A673 (cell line): Measurements from ENCODE around the gene SCAF1. TPM values are rescaled to one million over a fixed set of nuclear protein-coding genes. Genes with fewer than 3 reads are reported as not detected.

ENCODE experiments used
- BruUV-seq: library from RNA; stranded (reverse); fragments of 400-500 nt; replicated peaks from 2 replicates; lab custom pipeline; 2021; lab: Mats Ljungman, UMichigan
- CTCF ChIA-PET: fragments of 300-600 bp; sonication (Branson Sonifier 250); formaldehyde crosslinking; loops from one replicate; lab custom pipeline; 2022; ENCODE audit warnings: antibody characterized with exemption; lab: Charles Lee
- POLR2A ChIA-PET: fragments of 300-600 bp; sonication (Branson Sonifier 250); formaldehyde crosslinking; loops from one replicate; lab custom pipeline; 2022; ENCODE audit warnings: antibody characterized with exemption; ENCODE audit not compliant: low non-redundant PET; lab: Charles Lee
- DNase-seq: peaks from one replicate; pipeline ENCODE4 v3.0.0-alpha.2; 2015; ENCODE audit warnings: low spot score
- H3K27ac ChIP-seq: fragments of 200-600 bp; sonication (generic); 2 replicates; pipeline ENCODE4 v1.5.1; 2016; ENCODE audit warnings: mixed run types, low read depth, mild to moderate bottlenecking, mixed read lengths, antibody characterized with exemption, low read length; ENCODE audit not compliant: poor library complexity, severe bottlenecking
- H3K27me3 ChIP-seq: fragments of 200-600 bp; sonication (generic); replicated peaks from 2 replicates; pipeline ENCODE4 v1.6.1; 2017; ENCODE audit warnings: mixed run types, low read depth, mild to moderate bottlenecking, mixed read lengths, antibody characterized with exemption, low read length; ENCODE audit not compliant: insufficient read depth, poor library complexity
- H3K36me3 ChIP-seq: fragments of 200-600 bp; sonication (generic); 2 replicates; pipeline ENCODE4 v1.6.1; 2016; ENCODE audit warnings: mixed run types, mild to moderate bottlenecking, mixed read lengths, antibody characterized with exemption, low read length; ENCODE audit not compliant: insufficient read depth, poor library complexity, severe bottlenecking
- H3K4me1 ChIP-seq: fragments of 200-600 bp; sonication (generic); 2 replicates; pipeline ENCODE4 v1.6.1; 2017; ENCODE audit warnings: mixed run types, mild to moderate bottlenecking, mixed read lengths, antibody characterized with exemption, low read length; ENCODE audit not compliant: insufficient read depth, poor library complexity, severe bottlenecking
- H3K4me3 ChIP-seq: fragments of 200-600 bp; sonication (generic); 2 replicates; pipeline ENCODE4 v1.5.1; 2016; ENCODE audit warnings: low read depth, mixed run types, mild to moderate bottlenecking, mixed read lengths, low read length; ENCODE audit not compliant: poor library complexity, severe bottlenecking
- H3K9me3 ChIP-seq: fragments of 200-600 bp; sonication (generic); 2 replicates; pipeline ENCODE4 v1.6.1; 2016; ENCODE audit warnings: mixed run types, low read depth, mild to moderate bottlenecking, mixed read lengths, antibody characterized with exemption, low read length; ENCODE audit not compliant: poor library complexity, severe bottlenecking
- CTCF ChIP-seq: fragments of 300-800, 200-600 bp; sonication (generic); conservative IDR thresholded peaks from 2 replicates; pipeline ENCODE4 v1.5.1; 2017; ENCODE audit warnings: low read depth, mild to moderate bottlenecking, antibody characterized with exemption, low read length, moderate library complexity, mixed read lengths
- EZH2 ChIP-seq: fragments of 200-600 bp; sonication (generic); IDR thresholded peaks from 2 replicates; pipeline ENCODE4 v1.6.1; 2017; ENCODE audit warnings: borderline replicate concordance, low read depth, mild to moderate bottlenecking, mixed read lengths, antibody characterized with exemption, low read length; ENCODE audit not compliant: poor library complexity, severe bottlenecking
- intact Hi-C: fragments of 100-400 bp; cut with micrococcal nuclease; formaldehyde crosslinking; loops from one replicate; pipeline ENCODE4 v1.10.0; 2022; ENCODE audit not compliant: unreplicated experiment
- total RNA-seq: library from RNA; stranded (reverse); gene quantifications from 2 replicates; pipeline ENCODE4 v1.2.3, GENCODE V29; 2021

SCAF1 gene
- total RNA-seq, 1 experiment from 2014 or later: 98.2 TPM

GRCh38 chr19:49686503-49687088 is 44.6 kb downstream of the SCAF1 start:
- POLR2A ChIA-PET: no interaction called here
- H3K4me1 ChIP-seq: peaks cover 42% of the 10 kb centered on the region

GRCh38 chr19:49687150-49687549 is 45.1 kb downstream of the SCAF1 start:
- ChIA-PET CTCF (interaction anchor here (0.6 kb wide), 1 partner anchor 77 kb away, joined by 3 read pairs; no protein-coding TSS in a partner anchor), POLR2A (no interaction called here)
- no peak overlapping the region for H3K27ac ChIP-seq
- H3K4me3 ChIP-seq: no peak overlapping the region
- H3K9me3 ChIP-seq: no peaks in the 10 kb centered on the region
- intact Hi-C loops: no loop called here
- peaks cover 45% of the 10 kb centered on the region for H3K36me3 ChIP-seq
- no peak for DNase-seq
- no peak for TF ChIP-seq CTCF
- TF ChIP-seq EZH2: no peak
- no TSS peak for BruUV-seq
- no peaks in the 10 kb centered on the region for H3K27me3 ChIP-seq
- peaks cover 44% of the 10 kb centered on the region for H3K4me1 ChIP-seq

More at GRCh38 chr19:49686503-49687088, 44.6 kb downstream of the SCAF1 start:
- CTCF ChIA-PET: interaction anchor here (0.6 kb wide), 1 partner anchor 77 kb away, joined by 3 read pairs; no protein-coding TSS in a partner anchor
- no peak for DNase-seq
- Histone ChIP-seq H3K4me3 (no peak overlapping the region), H3K9me3 (no peaks in the 10 kb centered on the region), H3K27ac (no peak overlapping the region), H3K27me3 (no peaks in the 10 kb centered on the region), H3K36me3 (peaks cover 51% of the 10 kb centered on the region)
- intact Hi-C loops: no loop called here
- TF ChIP-seq CTCF (no peak), EZH2 (no peak)
- BruUV-seq: no TSS peak

- ChIA-PET CTCF (no interaction called here), POLR2A (no interaction called here)
- DNase-seq: peak; percentile 84
- no peaks in the 10 kb centered on the region for H3K27me3 ChIP-seq
- no TSS peak for BruUV-seq
- H3K9me3 ChIP-seq: no peaks in the 10 kb centered on the region
- H3K36me3 ChIP-seq: peaks cover 39% of the 10 kb centered on the region
- H3K4me1 ChIP-seq: peaks cover 44% of the 10 kb centered on the region
- intact Hi-C loops: no loop called here
- peak overlapping the region; percentile 40 for H3K27ac ChIP-seq
- H3K4me3 ChIP-seq: no peak overlapping the region
- TF ChIP-seq EZH2: no peak
- no peak for TF ChIP-seq CTCF
Observed at GRCh38 chr19:49687566-49688316, 45.7 kb downstream of the SCAF1 start.
